Stimulated activated CD8-positive, alpha-beta memory T cell treated with anti-CD3 and anti-CD28 coated beads, Interleukin-2, amount 100 ng/mL, for 48 hours (primary cell): ENCODE data around the gene PTK7.

Experiments used
- DNase-seq, 2 donors: peaks; one replicate each; pipeline ENCODE4 v3.0.0-alpha.2; 2020; ENCODE audit warnings: low read depth in 2 of 2

Gene PTK7

GRCh38 chr6:43086022-43086658 is 10.0 kb downstream of the PTK7 start:
- no peak for DNase-seq

DNA sequence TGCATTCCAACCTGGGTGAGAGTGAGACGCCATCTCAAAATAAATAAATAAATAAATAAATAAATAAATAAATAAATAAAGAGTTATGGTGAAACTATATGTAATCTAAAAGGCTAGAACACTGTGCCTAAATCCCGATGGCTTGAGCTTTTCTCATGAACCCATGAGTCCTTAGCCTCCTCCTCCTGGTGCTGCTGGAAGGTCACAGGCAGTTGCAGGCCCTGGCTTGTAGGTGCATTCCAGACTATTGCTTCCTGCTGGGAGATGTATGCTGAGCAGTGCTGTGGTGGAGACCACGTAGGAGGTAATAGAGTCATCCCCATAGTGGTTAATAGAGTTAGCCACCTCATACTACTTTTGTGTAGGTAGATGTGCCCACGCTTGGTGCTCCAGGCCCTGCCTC is 12.5 kb downstream of the PTK7 start:
- DNase-seq = no peak

- DNase-seq = no peak
These were observed 13.4 kb downstream of the PTK7 start for GRCh38 chr6:43089467-43089866.

- DNase-seq = no peak
These were observed 13.9 kb downstream of the PTK7 start for GRCh38 chr6:43089874-43090558.

- no peak for DNase-seq
These were observed 14.4 kb downstream of the PTK7 start for GRCh38 chr6:43090559-43090956.

GRCh38 chr6:43091020-43091419 is 14.9 kb downstream of the PTK7 start:
- no peak for DNase-seq

- DNase-seq = no peak
These were observed 15.4 kb downstream of the PTK7 start for GRCh38 chr6:43091436-43091991.

GRCh38 chr6:43092635-43093034 is 16.5 kb downstream of the PTK7 start:
- no peak for DNase-seq

- DNase-seq = no peak
These were observed 17.5 kb downstream of the PTK7 start for GRCh38 chr6:43093436-43094289.

DNA sequence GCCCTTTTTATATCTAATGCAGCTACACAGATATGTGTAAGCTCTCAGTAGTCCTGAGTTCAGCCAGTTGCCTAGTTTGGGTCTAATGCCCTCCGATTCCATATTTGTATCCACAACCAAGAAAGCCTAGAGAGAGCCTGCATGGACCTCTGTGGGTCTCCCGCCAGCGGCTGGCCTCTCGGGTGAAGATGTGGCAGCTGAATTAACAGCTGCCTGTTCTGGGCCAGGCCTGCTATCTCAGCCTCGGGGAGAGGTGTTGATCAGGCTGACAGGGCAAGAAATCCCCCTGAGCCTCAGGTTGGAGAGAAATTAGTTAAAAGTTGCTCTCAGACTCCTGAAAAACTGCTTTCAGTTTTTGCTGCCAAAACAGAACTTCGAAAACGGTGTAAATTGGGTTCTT is 19.8 kb downstream of the PTK7 start:
- no peak for DNase-seq

GRCh38 chr6:43096451-43097097 is 20.5 kb downstream of the PTK7 start:
- DNase-seq = no peak

DNA sequence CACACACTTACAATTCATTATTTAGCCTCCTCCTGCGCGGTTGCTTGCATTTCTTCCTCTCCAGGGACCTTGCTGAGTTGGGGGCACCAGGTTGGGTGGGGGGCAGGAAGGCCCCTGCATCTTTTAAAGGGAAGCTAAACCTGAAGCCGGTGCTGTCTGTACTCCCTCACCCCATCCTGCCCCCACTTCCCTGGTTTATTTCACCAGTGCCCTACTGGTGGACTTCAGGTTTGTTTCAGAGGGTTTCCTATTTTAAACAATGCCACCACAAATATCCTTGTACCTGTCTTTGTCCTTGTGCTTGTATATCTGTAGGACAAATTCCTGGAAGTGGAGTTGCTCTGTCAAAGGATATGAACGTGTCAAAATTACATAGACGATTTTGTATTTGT is 21.0 kb downstream of the PTK7 start:
- DNase-seq = no peak

- no peak for DNase-seq
These were observed 21.4 kb downstream of the PTK7 start for GRCh38 chr6:43097502-43097901.

DNA sequence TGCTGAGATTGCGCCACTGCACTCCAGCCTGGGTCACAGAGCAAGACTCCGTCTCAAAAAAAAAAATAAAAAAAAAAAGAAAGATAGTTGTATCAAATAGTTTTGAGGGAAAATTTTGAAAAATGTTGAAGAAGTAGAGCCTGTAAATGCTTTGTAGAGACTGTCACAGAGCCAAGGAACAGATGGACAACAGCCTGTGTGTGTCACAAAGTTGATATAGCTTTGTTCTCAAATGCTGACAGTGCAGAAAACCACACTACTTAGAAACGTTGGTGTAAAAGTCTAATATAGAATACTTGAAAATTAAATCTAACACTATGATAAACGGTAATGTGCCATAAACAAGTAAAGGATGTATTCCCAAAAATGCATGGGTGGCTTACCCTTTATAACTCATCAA is 25.4 kb downstream of the PTK7 start:
- no peak for DNase-seq

DNA sequence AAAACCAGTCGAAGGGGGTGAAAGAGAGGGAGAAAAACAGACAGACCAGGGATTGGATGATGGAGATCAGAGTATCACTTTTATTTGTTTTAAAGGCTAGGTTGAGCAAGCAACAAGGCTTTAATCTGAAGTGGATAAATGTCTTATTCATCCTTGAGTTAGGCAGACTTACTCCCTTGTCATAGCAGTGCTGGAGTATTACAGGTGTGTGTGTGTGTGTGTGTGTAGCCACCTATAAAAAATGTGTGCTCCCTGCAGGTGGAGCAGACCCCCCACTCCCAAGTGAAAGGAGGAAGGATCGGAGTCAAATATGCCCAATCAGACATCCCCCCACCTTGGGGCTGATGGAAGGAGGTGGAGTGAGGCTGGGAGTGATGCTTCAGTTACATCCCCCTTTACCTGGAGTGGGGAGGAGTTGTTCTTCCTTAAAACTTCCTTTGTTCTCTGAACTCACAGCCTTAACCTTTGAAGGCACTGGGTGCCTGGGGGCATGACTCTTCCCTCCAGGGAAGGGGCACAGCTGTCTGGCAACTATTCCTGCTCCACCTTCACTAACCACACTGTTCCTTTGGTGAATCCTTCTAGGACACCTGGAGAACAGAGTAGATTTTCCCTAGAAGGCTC is 27.3 kb downstream of the PTK7 start:
- no peak for DNase-seq

DNA sequence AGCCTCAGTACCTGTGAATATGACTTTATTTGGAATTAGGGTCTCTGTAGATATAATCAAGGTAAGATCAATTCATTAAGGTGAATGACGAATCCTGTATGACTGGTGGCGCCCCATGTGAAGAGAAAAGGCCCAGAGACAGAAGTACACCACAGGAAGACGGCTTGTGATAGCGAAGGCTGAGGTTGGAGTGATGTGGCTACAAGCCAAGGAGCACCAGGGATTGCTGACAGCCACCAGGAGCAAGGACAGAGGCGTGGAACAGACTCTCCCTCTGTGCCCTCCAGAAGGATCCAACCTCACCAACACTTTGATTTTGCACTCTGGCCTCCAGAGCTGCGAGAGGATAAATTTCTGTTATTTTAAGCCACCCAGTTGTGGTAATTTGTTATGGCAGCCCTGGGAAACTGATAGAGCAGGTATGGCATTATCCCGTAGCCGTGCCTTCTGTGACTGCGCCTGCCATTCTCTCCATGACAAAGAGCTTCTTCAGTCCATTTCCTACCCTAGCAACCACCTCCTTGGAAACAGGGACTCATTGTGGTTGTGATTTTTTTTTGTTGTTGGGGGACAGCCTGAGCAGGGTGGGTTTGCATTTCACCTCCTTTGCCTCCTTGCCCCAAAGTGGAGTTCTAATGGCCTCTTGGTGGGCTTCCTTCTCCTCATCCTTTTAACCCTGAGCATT is 29.6 kb downstream of the PTK7 start:
- no peak for DNase-seq

DNA sequence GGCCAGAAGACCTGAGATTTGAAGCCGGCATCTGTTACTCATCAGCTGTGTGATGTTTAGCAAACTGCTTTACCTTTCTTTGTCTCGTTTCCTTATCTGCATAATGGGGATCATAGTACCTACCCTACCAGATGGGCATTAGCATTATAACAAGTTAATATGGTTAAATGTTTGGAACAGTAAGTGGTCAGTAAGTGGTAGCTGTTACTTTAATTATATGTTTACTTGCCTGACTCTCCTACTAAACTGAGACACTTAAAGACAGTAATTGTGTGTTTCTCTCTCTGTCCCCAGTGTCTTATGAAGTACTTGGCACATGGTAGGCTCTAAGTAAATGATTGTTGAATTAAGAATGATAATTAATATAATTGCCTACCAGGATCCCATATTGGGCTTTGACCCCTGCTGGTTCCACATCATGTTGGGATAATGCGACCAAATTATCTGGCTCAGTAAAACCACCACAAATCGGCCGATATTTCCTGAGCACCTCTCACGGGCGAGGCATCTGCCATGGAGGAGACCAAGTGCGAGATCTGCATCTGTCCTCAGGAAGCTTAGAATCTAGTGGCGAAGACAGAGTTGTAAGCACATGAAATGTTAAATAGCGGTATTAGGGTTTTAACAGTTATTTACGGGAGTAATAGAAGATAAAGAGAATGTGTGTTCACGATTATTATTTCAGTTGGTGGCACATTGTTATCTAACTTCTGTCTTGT is 31.4 kb downstream of the PTK7 start:
- no peak for DNase-seq

DNA sequence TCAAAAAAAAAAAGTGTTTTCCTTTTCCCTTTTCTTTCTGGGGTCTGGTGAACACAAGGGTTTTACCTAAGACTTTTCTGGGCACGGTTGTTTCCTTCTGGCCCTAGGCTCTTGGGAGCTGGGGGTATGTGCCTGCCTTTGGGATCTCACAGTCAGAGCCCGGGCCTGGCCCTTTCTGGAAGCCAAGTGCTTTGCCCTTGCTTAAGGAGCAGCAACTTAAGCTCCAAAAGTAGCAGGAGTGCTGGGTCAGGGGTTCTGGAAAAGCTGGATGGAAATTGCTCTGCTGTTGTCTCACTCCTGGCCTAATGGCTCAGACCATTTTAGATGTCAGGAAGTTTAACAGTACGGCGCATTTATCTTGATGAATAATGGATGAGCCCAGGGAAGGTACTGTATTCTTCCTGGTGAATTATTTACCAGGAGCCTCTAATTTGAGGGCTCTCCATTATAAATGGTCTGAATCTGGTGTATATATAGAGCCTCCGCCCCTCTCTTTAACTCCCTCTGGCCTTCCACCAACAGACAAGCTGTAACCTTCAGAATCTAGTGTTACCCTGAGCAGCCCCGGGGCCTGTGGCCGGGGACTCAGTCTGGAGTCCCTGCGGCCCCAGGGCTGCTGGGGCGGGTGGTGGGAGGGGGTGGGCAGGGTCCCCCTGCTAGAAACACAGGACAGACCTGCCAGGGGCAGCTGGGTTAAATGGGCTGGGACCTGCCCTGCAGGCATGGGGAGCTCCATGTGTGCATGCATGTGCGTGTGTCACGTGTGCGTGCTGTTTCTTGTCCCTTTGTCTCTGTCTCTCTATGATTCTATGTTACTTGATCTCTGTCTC is 37.5 kb downstream of the PTK7 start:
- no peak for DNase-seq

GRCh38 chr6:43115365-43115764 is 39.3 kb downstream of the PTK7 start:
- no peak for DNase-seq
